ENCODE data around the gene EIF4G3.

EIF4G3 gene

DNA sequence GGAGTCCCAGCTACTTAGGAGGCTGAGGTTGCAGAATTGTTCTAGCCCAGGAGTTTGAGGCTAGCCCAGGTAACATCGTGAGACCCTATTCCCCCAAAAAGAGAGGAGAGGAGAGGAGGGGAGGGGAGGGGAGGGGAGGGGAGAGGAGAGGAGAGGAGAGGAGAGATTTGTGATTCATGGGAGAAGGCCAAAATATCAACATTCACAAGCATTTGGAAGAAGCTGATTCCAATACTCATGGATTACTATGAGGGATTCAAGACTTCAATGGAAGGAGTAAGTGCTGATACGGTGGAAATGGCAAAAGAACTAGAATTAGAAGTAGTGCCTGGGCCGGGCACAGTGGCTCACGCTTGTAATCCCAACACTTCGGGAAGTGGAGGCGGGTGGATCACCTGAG lies 187.8 kb downstream of the EIF4G3 start:
- no peaks in the 10 kb centered on the region for H3K27me3 ChIP-seq (ENCODE audit: control insufficient read depth in 1 of 2, insufficient read depth in 1 of 2, low read length in 2 of 2)
- H3K23ac ChIP-seq (ENCODE audit: low read length in 2 of 2): no peak overlapping the region
- no peak overlapping the region for H3K18ac ChIP-seq (ENCODE audit: low read depth in 1 of 2, low read length in 2 of 2)
- no peak overlapping the region for H3K4me2 ChIP-seq (ENCODE audit: low read length, poor library complexity, severe bottlenecking)
- DNase-seq: no peak
- no peak overlapping the region for H3K4me3 ChIP-seq (ENCODE audit: insufficient read depth in 1 of 2, low read depth in 1 of 2, low read length in 2 of 2)
- 97% methylated on average over 5 of the region's 6 CpGs for WGBS
- H3K4ac ChIP-seq (ENCODE audit: low read depth in 1 of 2, low read length in 2 of 2): no peak overlapping the region
- H3K14ac ChIP-seq (ENCODE audit: low read length in 2 of 2): no peak overlapping the region
- no peak overlapping the region for H3K27ac ChIP-seq (ENCODE audit: low read length, poor library complexity, severe bottlenecking)
- H2BK12ac ChIP-seq (ENCODE audit: low read length in 2 of 2): no peak overlapping the region
- H3K9me3 ChIP-seq (ENCODE audit: control insufficient read depth, low read length): no peaks in the 10 kb centered on the region
- H4K91ac ChIP-seq (ENCODE audit: low read length): no peak overlapping the region
- no peak overlapping the region for H2AFZ ChIP-seq (ENCODE audit: low read depth, low read length)
- H3K4me1 ChIP-seq (ENCODE audit: control insufficient read depth, insufficient read depth, low read depth, low read length): no peaks in the 10 kb centered on the region
- no peak overlapping the region for H3K9ac ChIP-seq (ENCODE audit: low read length)
- H3K36me3 ChIP-seq (ENCODE audit: control insufficient read depth in 1 of 2, insufficient read depth in 2 of 2, low read depth in 1 of 2, low read length in 2 of 2): peaks cover 4 to 6% of the 10 kb centered on the region in 2 experiments
- H4K8ac ChIP-seq (ENCODE audit: low read length): no peak overlapping the region
- no peak overlapping the region for H2BK15ac ChIP-seq (ENCODE audit: low read depth, poor library complexity, severe bottlenecking)
- H3K79me1 ChIP-seq (replicated peaks; ENCODE audit: low read length, poor library complexity, severe bottlenecking): peaks cover 19% of the 10 kb centered on the region
- H2BK120ac ChIP-seq (ENCODE audit: low read depth, low read length): no peak overlapping the region
- no peak overlapping the region for H2AK5ac ChIP-seq (ENCODE audit: low read length, severe bottlenecking)
- H2BK5ac ChIP-seq (ENCODE audit: low read depth, low read length, poor library complexity, severe bottlenecking): no peak overlapping the region

DNA sequence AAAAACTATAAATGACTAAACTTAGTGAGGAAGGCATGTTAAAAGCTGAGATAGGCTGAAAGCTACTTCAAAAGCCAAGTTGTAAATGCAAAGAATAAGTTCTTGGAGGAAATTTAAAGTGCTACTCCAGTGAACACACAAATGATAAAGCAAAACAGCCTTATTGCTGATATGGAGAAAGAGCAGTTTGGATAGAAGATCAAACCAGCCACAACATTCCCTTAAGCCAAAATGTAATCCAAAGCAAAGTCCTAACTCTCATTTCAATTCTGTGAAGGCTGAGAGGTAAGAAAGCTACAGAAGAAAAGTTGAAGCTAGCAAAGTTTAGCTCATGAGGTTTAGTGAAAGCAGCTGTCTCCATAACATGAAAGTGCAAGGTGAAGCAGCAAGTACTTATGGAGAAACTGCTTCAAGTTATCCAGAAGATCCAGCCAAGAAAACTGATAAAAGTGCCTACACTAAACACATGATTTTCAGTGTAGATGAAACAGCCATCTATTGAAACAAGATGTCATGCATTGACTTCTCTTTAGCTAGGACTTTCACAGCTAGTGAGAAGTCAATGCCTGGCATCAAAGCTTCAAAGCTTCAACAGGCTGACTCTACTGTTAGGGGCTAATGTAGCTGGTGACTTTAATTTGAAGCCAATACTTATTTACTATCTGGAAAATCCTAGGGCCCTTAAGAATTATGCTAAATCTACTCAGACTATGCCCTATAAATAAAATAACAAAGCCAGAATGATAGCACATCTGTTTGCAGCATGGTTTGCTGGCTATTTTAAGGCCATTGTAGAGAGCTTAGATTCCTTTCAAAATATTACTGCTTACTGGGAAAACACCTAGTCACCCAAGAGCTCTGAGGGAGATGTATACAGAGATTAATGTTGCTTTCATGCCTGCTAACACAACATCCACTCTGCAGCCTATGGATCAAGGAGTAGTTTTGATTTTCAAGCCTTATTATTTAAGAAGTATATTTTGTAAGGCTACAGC lies 188.6 kb downstream of the EIF4G3 start:
- H2BK12ac ChIP-seq (ENCODE audit: low read length in 2 of 2): no peak overlapping the region
- no peak overlapping the region for H3K18ac ChIP-seq (ENCODE audit: low read depth in 1 of 2, low read length in 2 of 2)
- H2BK5ac ChIP-seq (ENCODE audit: low read depth, low read length, poor library complexity, severe bottlenecking): no peak overlapping the region
- H3K27ac ChIP-seq (ENCODE audit: low read length, poor library complexity, severe bottlenecking): no peak overlapping the region
- no peak overlapping the region for H3K14ac ChIP-seq (ENCODE audit: low read length in 2 of 2)
- H3K4me2 ChIP-seq (ENCODE audit: low read length, poor library complexity, severe bottlenecking): no peak overlapping the region
- H3K4ac ChIP-seq (ENCODE audit: low read depth in 1 of 2, low read length in 2 of 2): no peak overlapping the region
- no peaks in the 10 kb centered on the region for H3K4me1 ChIP-seq (ENCODE audit: control insufficient read depth, insufficient read depth, low read depth, low read length)
- no peak overlapping the region for H3K9ac ChIP-seq (ENCODE audit: low read length)
- H3K27me3 ChIP-seq (ENCODE audit: control insufficient read depth in 1 of 2, insufficient read depth in 1 of 2, low read length in 2 of 2): no peaks in the 10 kb centered on the region
- no peak overlapping the region for H4K91ac ChIP-seq (ENCODE audit: low read length)
- DNase-seq: peak; percentile 29
- no peak overlapping the region for H2BK120ac ChIP-seq (ENCODE audit: low read depth, low read length)
- no peak overlapping the region for H3K23ac ChIP-seq (ENCODE audit: low read length in 2 of 2)
- H3K4me3 ChIP-seq (ENCODE audit: insufficient read depth in 1 of 2, low read depth in 1 of 2, low read length in 2 of 2): no peak overlapping the region
- no peak overlapping the region for H4K8ac ChIP-seq (ENCODE audit: low read length)
- H2AK5ac ChIP-seq (ENCODE audit: low read length, severe bottlenecking): no peak overlapping the region
- H3K9me3 ChIP-seq (ENCODE audit: control insufficient read depth, low read length): no peaks in the 10 kb centered on the region
- no peak overlapping the region for H2AFZ ChIP-seq (ENCODE audit: low read depth, low read length)
- no peak overlapping the region for H2BK15ac ChIP-seq (ENCODE audit: low read depth, poor library complexity, severe bottlenecking)
- H3K36me3 ChIP-seq (ENCODE audit: control insufficient read depth in 1 of 2, insufficient read depth in 2 of 2, low read depth in 1 of 2, low read length in 2 of 2): peaks cover 4 to 6% of the 10 kb centered on the region in 2 experiments
- H3K79me1 ChIP-seq (replicated peaks; ENCODE audit: low read length, poor library complexity, severe bottlenecking): peaks cover 20% of the 10 kb centered on the region

DNA sequence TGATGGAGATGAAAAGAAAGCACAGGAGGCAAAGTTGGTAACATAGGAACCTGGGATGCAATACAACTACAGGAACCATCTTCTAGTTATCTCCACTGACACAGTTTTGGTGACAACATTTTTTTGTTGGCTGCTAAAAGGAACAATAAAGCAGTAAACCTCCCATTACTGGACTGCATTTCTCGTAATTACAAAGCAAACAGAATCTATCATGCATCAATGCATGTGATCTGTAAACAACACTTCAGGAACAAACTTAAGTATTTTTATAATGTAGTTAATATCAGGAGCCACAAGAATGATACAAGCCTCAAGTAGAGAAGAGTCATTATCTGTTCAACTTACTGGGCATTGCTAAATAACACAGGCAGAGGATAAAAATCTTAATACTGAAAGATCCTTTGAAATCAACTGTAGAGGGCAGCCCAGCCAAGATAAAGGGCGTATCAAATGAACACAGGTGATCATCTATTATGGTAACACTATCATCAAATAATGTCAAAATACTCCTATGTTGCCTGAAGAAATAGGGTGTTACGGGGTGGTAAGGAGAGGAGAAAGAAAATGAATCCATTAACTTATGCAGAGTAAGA lies 193.3 kb downstream of the EIF4G3 start:
- no peak overlapping the region for H3K4me3 ChIP-seq (ENCODE audit: insufficient read depth in 1 of 2, low read depth in 1 of 2, low read length in 2 of 2)
- no peak overlapping the region for H3K23ac ChIP-seq (ENCODE audit: low read length in 2 of 2)
- H3K79me1 ChIP-seq (replicated peaks; ENCODE audit: low read length, poor library complexity, severe bottlenecking): peaks cover 18% of the 10 kb centered on the region
- peaks cover 3 to 11% of the 10 kb centered on the region in 2 experiments for H3K36me3 ChIP-seq (ENCODE audit: control insufficient read depth in 1 of 2, insufficient read depth in 2 of 2, low read depth in 1 of 2, low read length in 2 of 2)
- no peaks in the 10 kb centered on the region for H3K4me1 ChIP-seq (ENCODE audit: control insufficient read depth, insufficient read depth, low read depth, low read length)
- no peak overlapping the region for H3K4me2 ChIP-seq (ENCODE audit: low read length, poor library complexity, severe bottlenecking)
- H4K91ac ChIP-seq (ENCODE audit: low read length): no peak overlapping the region
- H2BK12ac ChIP-seq (ENCODE audit: low read length in 2 of 2): no peak overlapping the region
- H2AK5ac ChIP-seq (ENCODE audit: low read length, severe bottlenecking): no peak overlapping the region
- no peak overlapping the region for H3K4ac ChIP-seq (ENCODE audit: low read depth in 1 of 2, low read length in 2 of 2)
- H2BK15ac ChIP-seq (ENCODE audit: low read depth, poor library complexity, severe bottlenecking): no peak overlapping the region
- H3K14ac ChIP-seq (ENCODE audit: low read length in 2 of 2): no peak overlapping the region
- H2BK120ac ChIP-seq (ENCODE audit: low read depth, low read length): no peak overlapping the region
- DNase-seq: no peak
- no peak overlapping the region for H2BK5ac ChIP-seq (ENCODE audit: low read depth, low read length, poor library complexity, severe bottlenecking)
- H2AFZ ChIP-seq (ENCODE audit: low read depth, low read length): no peak overlapping the region
- peak overlapping the region in 1 of 2 experiments; percentile 52 for H3K18ac ChIP-seq (ENCODE audit: low read depth in 1 of 2, low read length in 2 of 2)
- H4K8ac ChIP-seq (ENCODE audit: low read length): no peak overlapping the region
- WGBS: 100% methylated on average over 1 of the region's 3 CpGs
- H3K27me3 ChIP-seq (ENCODE audit: control insufficient read depth in 1 of 2, insufficient read depth in 1 of 2, low read length in 2 of 2): no peaks in the 10 kb centered on the region
- no peaks in the 10 kb centered on the region for H3K9me3 ChIP-seq (ENCODE audit: control insufficient read depth, low read length)
- no peak overlapping the region for H3K27ac ChIP-seq (ENCODE audit: low read length, poor library complexity, severe bottlenecking)
- H3K9ac ChIP-seq (ENCODE audit: low read length): no peak overlapping the region

DNA sequence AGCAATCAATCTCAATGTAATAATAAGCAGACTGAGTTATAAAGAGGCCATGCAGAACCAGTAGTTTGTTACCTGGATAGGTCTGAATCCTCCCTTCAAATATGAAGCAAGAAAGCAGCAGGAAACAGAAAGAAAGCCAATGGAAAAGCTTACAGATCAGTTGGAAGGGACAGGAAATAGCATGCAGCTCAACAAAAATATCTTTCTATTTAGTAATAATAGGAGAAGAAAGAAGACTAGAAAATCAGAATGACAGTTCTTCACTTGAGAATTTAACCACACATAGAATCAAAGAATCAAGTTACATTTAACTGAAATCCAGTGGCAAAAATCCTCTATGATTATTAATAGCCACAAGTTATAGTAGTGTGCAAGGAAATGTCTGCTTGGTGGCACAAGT lies 194.4 kb downstream of the EIF4G3 start:
- no peak overlapping the region for H3K4ac ChIP-seq (ENCODE audit: low read depth in 1 of 2, low read length in 2 of 2)
- no peak overlapping the region for H2AK5ac ChIP-seq (ENCODE audit: low read length, severe bottlenecking)
- no peak overlapping the region for H2BK15ac ChIP-seq (ENCODE audit: low read depth, poor library complexity, severe bottlenecking)
- H2BK120ac ChIP-seq (ENCODE audit: low read depth, low read length): no peak overlapping the region
- H2BK12ac ChIP-seq (ENCODE audit: low read length in 2 of 2): no peak overlapping the region
- H3K23ac ChIP-seq (ENCODE audit: low read length in 2 of 2): no peak overlapping the region
- H2AFZ ChIP-seq (ENCODE audit: low read depth, low read length): no peak overlapping the region
- H3K4me1 ChIP-seq (ENCODE audit: control insufficient read depth, insufficient read depth, low read depth, low read length): no peaks in the 10 kb centered on the region
- H2BK5ac ChIP-seq (ENCODE audit: low read depth, low read length, poor library complexity, severe bottlenecking): no peak overlapping the region
- DNase-seq: peak; percentile 36
- no peak overlapping the region for H3K14ac ChIP-seq (ENCODE audit: low read length in 2 of 2)
- no peaks in the 10 kb centered on the region for H3K9me3 ChIP-seq (ENCODE audit: control insufficient read depth, low read length)
- H4K91ac ChIP-seq (ENCODE audit: low read length): no peak overlapping the region
- peaks cover 16% of the 10 kb centered on the region for H3K79me1 ChIP-seq (replicated peaks; ENCODE audit: low read length, poor library complexity, severe bottlenecking)
- peaks cover 3 to 11% of the 10 kb centered on the region in 2 experiments for H3K36me3 ChIP-seq (ENCODE audit: control insufficient read depth in 1 of 2, insufficient read depth in 2 of 2, low read depth in 1 of 2, low read length in 2 of 2)
- no peak overlapping the region for H3K4me2 ChIP-seq (ENCODE audit: low read length, poor library complexity, severe bottlenecking)
- no peak overlapping the region for H3K27ac ChIP-seq (ENCODE audit: low read length, poor library complexity, severe bottlenecking)
- peak overlapping the region; percentile 12 for H3K9ac ChIP-seq (ENCODE audit: low read length)
- no peak overlapping the region for H3K18ac ChIP-seq (ENCODE audit: low read depth in 1 of 2, low read length in 2 of 2)
- H3K27me3 ChIP-seq (ENCODE audit: control insufficient read depth in 1 of 2, insufficient read depth in 1 of 2, low read length in 2 of 2): no peaks in the 10 kb centered on the region
- H3K4me3 ChIP-seq (ENCODE audit: insufficient read depth in 1 of 2, low read depth in 1 of 2, low read length in 2 of 2): no peak overlapping the region
- H4K8ac ChIP-seq (ENCODE audit: low read length): no peak overlapping the region

Measured in mesenchymal stem cell (in vitro differentiated cells and primary cell).